Activated T-helper 9 cell treated with anti-CD3 and anti-CD28 coated beads, Interleukin-2, amount 50 U/mL, for 16 hours (primary cell): ENCODE measurements around the gene HLA-F.

ENCODE experiments used
- DNase-seq: peaks from one replicate; pipeline ENCODE4 v3.0.0-alpha.2; 2020; ENCODE audit warnings: low read depth

HLA-F gene

GRCh38 chr6:29744131-29744530 is 20.9 kb downstream of the HLA-F start:
- no peak for DNase-seq

GRCh38 chr6:29744621-29745020 is 21.4 kb downstream of the HLA-F start:
- no peak for DNase-seq

DNA sequence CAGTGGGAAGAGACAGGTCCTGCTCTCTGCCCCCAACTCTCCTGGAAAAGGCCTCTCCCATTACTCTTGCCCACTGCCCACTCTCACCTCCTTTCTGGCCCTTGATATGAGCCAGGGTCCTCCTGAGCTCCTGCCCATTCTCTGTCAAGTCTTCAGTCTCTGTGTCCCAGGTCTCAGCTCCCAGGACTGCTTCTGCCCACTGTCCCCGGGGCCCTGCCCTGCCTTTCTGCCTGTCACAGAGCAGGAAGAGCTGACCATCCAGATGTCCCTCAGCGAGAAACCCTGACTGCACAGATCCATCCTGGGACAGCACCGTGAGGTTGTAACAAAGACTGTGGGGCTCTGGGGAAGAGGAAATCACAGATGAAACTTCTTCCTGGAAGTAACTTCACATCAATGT is 22.2 kb downstream of the HLA-F start:
- DNase-seq, result no peak

DNA sequence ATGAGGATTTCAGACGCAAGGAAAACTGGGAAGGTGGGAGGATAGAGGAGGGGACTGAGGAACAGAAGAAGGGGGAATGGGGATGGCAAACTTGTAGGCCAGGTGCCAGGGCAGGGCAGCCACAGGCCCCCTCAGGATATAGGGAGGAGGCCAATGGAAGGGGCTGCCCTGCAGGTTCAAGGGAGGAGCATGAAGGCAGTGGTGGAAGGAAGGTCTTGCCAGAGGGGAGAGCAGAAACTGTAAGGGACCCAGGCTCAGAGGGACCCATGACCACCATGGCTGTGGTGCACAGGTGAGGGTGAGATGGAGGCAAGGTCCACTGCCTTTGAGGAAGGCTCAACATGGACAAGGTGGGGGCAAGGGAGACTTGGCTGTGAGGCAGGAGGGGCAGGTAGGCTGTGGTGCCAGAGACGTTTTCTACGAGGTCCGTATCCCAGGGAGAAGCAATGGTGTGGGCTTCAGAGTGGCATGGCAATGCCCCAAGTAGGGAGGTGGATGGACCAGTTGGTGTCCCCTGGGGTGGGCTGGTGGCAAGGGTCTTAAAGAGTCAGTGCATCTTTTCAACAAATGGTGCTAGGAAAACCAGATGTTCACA is 22.7 kb downstream of the HLA-F start:
- no peak for DNase-seq

DNA sequence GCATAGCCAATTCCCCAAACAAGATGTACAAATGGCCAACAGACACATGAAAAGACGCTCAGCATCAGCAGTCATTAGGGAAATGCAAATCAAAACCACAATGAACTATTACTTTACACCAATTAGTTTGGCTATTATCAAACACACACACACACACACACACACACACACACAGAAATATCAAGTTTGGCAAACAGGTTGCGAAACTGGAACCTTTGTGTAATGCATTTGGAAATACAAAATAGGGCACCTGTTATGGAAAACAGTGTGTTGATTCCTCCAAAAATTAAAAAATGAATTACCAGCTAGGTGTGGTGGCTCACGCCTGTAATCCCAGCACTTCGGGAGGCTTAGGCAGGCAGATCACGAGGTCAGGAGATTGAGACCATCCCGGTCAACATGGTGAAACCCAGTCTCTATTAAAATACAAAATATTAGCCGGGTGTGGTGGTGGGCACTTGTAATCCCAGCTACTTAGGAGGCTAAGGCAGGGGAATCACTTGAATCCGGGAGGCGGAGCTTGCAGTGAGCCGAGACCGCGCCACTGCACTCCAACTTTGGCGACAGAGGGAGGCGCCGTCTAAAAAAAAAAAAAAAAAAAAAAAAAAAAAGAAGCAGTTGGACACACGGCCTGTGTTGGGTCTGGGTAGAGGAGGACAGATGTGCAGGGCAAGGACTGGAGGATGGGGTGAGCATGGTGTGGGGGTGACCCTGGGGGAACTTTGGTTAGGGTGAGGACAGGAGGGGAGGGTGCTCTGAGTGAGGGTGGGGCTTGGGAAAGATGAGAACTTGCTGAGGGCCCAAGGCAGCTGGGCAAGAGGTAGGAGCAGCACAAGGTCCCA is 23.8 kb downstream of the HLA-F start:
- DNase-seq, result no peak

DNA sequence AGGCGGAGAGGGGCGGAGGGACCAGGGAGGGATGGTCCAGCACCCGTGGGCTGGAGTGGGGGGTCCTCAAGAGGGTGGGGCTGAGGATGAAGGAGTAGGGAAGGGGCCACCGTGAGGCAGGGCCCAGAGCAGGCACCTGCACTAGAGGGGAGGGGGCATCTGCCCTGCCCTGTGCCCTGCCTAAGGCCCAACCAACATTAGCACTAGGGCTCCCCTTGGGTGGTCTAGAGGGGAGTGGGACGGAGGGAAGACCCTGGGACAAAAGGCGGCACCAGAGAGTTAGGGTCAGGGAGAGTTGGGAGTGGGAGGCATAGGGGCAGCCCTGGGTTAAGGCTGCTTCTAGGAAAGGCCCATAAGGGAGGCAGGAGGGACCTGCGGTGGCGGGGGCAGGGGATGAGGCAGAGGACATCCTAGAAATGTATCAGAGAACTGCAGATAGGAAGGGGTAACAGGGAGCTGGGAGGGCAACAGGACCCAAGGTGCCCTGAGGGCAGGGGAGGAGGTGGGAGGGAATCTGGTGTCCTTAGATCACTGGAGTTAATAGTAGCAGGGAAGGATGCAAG is 24.5 kb downstream of the HLA-F start:
- no peak for DNase-seq

GRCh38 chr6:29748391-29749307 is 25.4 kb downstream of the HLA-F start:
- DNase-seq, result peak; percentile 77

GRCh38 chr6:29749308-29749662 is 26.1 kb downstream of the HLA-F start:
- DNase-seq, result no peak

DNA sequence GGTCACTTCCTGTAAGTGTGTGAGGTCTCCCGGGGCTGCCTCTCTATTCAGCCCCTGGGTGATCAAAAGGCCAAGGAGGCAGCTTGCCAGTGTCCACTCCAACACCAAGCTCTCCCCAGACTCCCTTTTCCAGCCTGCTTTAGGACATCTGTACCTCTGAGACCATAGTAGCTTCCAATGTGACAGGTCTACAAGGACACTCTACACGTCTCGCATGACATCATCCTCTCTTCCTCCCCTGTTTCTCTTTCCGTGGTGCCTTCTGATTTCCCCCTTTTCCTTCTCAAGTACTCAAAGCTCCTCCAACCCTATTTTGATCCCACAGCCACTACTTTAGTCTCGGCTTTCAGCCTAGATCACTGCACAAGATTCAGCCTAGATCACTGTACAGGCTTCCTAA is 26.4 kb downstream of the HLA-F start:
- no peak for DNase-seq

GRCh38 chr6:29750709-29751108 is 27.5 kb downstream of the HLA-F start:
- no peak for DNase-seq

DNA sequence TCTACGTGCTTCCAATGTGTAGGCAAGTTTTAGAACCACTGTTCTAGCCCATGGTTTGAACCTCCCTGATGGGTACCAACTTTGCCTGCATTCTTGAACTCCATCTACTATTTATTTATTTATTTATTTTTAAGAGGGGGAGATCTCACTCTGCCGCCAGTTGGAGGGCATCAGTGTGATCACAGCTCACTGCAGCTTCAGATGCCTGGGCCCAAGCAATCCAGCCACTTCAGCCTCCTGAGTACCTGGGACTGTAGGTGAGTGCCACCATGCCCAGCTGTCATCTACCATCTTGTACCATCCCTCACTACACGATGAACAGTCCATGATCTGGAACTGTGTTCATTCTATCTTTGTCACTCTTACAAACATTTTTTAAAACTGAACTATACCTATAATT is 28.2 kb downstream of the HLA-F start:
- no peak for DNase-seq

- peak; percentile 78 for DNase-seq
Measured at GRCh38 chr6:29752451-29753308, 29.4 kb downstream of the HLA-F start.

DNA sequence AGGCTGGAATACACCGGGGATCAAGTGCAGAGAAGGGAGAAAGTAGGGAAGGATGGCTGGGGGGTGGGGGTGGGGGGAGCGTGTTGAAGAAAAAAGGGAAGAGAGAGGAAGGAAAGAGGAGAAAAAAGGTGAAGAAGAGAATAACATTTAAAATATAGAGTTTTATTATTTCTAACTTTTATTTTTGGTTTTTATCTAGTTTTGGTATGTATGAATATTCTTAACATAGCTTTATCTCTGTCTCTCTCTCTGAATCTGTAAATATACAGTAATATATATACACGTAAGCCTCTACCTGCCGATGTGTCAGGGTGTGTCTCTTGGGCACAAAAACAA is 30.0 kb downstream of the HLA-F start:
- DNase-seq, result no peak

- DNase-seq, result no peak
Measured at GRCh38 chr6:29755295-29755871, 32.1 kb downstream of the HLA-F start.

DNA sequence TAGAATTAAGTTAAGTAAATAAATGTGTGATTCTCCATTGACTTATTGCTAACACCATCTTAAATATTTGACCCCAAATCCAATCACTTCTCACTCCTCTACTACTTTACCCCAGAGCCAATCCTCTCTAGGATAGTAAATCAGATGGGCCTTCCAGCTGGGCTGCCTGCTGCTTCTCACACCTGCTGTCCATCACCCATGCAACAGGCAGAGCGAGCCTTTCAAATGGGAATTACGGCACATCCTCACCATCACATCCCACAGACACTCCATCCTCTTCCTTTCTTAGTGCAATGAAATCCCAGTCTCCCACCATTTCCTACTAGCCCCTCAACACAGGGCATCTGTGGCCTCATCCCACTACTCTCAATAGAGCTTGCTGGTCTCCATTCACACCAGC is 34.0 kb downstream of the HLA-F start:
- DNase-seq, result no peak

- no peak for DNase-seq
Measured at GRCh38 chr6:29757701-29758293, 34.6 kb downstream of the HLA-F start.

DNA sequence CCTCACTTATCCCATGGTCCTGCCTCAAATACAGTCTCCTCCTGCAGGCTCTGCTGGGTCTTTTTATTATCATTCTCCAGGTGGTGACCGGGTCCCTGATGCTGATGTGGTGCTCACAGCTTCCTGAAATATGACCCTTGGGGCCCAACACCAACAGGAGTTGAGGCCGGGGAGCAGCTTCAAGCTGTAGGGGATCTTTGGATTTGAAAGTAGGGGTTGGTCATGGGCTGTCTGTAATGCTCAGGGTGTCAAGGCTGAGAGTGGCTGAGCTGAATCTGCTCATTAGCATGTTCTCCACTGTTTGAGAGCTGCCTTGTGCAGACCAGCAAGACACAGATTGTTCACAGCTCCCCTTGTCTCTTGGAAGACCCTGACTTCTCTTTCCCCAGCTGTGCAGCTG is 35.5 kb downstream of the HLA-F start:
- DNase-seq, result no peak

- no peak for DNase-seq
Measured at GRCh38 chr6:29759457-29759856, 36.2 kb downstream of the HLA-F start.

DNA sequence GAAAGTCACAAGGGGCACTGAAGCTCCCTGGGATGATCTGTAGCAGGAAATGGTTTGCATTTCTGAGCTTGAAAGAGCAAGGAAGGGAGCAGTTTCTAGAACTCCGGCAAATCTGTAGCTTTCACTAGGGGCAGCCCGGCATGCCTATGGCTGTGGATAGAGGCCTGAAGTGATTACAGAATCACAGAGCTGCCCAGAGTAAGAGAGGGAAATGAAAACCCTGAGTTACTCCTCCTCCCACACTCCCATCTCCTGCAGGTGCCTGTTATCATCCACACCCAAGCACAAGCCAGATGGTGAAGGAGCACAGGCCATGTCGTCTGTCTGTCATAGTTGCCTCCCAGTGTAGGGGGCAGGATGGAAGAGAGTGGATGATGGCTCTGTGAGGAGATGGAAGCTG is 37.1 kb downstream of the HLA-F start:
- DNase-seq, result no peak

DNA sequence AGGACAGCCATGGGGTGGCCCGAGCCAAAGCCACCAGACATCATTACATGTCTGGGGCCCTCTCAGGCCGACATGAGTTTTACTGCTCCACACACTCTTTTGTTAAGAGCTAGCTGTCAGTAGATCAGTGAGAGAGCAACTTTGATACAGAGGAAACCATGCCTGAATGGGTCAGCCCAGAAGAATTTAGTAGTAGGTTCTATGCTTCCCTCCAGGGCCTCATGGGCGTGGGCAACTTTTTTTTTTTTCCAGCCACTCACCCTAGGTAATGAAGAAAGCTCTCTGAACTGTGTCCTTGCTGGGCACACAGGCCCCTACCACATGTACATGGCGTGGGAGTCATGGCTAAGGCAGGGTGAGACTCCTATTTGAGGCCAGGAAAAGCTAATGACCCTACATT is 38.8 kb downstream of the HLA-F start:
- DNase-seq, result no peak

DNA sequence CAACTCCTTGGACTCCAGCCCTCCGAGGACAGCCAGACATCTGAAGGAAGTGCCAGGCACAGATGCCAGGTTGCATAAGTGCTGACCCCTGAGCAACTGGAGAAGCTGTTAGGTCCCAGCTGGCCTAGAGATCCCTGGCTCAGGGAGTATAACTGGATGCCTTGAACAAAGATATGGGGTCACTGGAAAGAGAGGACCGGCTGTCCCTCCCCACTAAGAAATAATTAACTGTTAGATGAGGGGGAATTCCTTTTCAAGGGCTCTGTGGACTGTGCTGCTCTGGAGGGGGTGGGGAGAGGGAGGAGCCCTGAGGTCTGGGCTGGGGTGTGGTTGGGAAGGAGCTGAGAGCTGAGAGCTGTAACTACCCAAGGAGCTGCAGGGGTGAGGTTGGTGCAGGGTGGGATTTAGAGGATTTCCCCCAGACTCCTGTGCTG is 39.6 kb downstream of the HLA-F start:
- DNase-seq, result no peak
